Neural progenitor cell (in vitro differentiated cells): Measurements from ENCODE around the gene YARS1.

Experiments used
- EZH2 ChIP-seq: fragments of 200-600 bp; sonication (generic); IDR thresholded peaks from 2 replicates; pipeline ENCODE4 v1.6.1; 2017; ENCODE audit warnings: antibody characterized with exemption, mild to moderate bottlenecking, moderate library complexity
- TF ChIP-seq, protein P1 (sequence below): fragments of 200-600 bp; sonication (generic); IDR thresholded peaks from 2 replicates; pipeline ENCODE4 v1.5.1; 2017; ENCODE audit warnings: antibody characterized with exemption, mild to moderate bottlenecking

DNA sequence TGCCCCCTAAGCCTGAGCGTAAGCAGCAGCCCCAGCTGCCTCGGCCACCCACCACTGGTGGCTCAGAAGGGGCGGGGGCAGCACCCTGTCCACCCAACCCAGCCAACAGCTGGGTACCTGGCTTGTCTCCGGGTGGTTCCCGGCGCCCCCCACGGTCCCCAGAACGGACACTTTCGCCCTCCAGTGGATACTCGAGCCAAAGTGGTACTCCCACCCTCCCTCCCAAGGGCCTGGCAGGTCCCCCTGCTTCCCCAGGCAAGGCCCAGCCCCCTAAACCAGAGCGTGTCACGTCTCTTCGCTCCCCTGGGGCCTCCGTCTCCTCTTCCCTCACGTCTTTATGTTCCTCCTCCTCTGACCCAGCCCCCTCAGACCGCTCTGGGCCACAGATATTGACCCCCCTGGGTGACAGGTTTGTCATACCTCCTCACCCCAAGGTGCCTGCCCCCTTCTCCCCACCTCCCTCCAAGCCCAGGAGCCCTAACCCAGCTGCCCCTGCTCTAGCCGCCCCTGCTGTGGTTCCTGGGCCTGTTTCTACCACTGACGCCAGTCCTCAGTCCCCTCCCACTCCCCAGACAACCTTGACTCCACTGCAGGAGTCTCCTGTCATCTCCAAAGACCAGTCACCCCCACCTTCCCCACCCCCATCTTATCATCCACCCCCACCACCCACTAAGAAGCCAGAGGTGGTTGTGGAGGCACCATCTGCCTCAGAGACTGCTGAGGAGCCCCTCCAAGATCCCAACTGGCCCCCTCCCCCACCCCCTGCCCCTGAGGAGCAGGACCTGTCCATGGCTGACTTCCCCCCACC, 46.2 kb downstream of the YARS1 start:
- no peak for TF ChIP-seq EZH2
- TF ChIP-seq, protein P1, sequence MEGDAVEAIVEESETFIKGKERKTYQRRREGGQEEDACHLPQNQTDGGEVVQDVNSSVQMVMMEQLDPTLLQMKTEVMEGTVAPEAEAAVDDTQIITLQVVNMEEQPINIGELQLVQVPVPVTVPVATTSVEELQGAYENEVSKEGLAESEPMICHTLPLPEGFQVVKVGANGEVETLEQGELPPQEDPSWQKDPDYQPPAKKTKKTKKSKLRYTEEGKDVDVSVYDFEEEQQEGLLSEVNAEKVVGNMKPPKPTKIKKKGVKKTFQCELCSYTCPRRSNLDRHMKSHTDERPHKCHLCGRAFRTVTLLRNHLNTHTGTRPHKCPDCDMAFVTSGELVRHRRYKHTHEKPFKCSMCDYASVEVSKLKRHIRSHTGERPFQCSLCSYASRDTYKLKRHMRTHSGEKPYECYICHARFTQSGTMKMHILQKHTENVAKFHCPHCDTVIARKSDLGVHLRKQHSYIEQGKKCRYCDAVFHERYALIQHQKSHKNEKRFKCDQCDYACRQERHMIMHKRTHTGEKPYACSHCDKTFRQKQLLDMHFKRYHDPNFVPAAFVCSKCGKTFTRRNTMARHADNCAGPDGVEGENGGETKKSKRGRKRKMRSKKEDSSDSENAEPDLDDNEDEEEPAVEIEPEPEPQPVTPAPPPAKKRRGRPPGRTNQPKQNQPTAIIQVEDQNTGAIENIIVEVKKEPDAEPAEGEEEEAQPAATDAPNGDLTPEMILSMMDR, result no peak
